ENCODE results near the gene NUP133.
"Not testable (repeated sequence)": the region's sequence is repeated elsewhere in the genome, so short reads cannot be mapped to it uniquely, and the experiment has no call there.

Gene NUP133

GRCh38 chr1:229418586-229418985, 89.6 kb downstream of the NUP133 start:
- H3K9ac ChIP-seq (ENCODE audit: low read length); H3K27ac ChIP-seq (ENCODE audit: low read depth, low read length); H3K4ac ChIP-seq (ENCODE audit: low read depth, low read length); DNase-seq; H4K8ac ChIP-seq (ENCODE audit: low read depth, low read length); H4K5ac ChIP-seq (ENCODE audit: low read length); H2BK15ac ChIP-seq (replicated peaks; ENCODE audit: low read depth); H3K56ac ChIP-seq (ENCODE audit: low read length); H3K79me2 ChIP-seq (ENCODE audit: control insufficient read depth, insufficient read depth, low read length); H2BK5ac ChIP-seq (ENCODE audit: low read length); H3K79me1 ChIP-seq (ENCODE audit: low read length); H3K4me1 ChIP-seq (ENCODE audit: control insufficient read depth, low read depth, low read length); H3K36me3 ChIP-seq (ENCODE audit: control insufficient read depth, insufficient read depth, low read length); H3K4me3 ChIP-seq (ENCODE audit: low read length); H3K27me3 ChIP-seq (ENCODE audit: insufficient read depth, low read length, poor library complexity); H3K18ac ChIP-seq (ENCODE audit: low read length); H3K4me2 ChIP-seq (ENCODE audit: low read length); H3K23ac ChIP-seq (ENCODE audit: low read length); H2AK5ac ChIP-seq (ENCODE audit: low read length); H2BK120ac ChIP-seq (ENCODE audit: low read depth, low read length): not testable (repeated sequence)
- no CpG with 5 or more reads among the region's 6 CpGs for WGBS (ENCODE audit: extremely low coverage, insufficient coverage, low lambda C conversion rate)

DNA sequence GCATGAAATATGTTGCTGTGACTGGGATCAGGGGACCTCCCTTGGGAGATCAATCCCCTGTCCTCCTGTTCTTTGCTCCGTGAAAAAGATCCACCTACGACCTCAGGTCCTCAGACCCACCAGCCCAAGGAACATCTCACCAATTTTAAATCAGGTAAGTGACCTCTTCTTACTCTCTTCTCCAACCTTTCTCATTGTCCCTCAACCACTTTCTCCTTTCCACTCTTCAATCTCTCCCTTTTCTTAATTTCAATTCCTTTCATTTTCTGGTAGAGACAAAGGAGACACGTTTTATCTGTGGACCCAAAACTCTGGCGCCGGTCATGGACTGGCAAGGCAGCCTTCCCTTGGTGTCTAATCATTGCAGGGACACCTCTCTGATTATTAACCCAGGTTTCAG, 95.3 kb downstream of the NUP133 start:
- H3K23ac ChIP-seq (ENCODE audit: low read length); H3K4me2 ChIP-seq (ENCODE audit: low read length); H3K79me1 ChIP-seq (ENCODE audit: low read length); H3K27ac ChIP-seq (ENCODE audit: low read depth, low read length); H2BK120ac ChIP-seq (ENCODE audit: low read depth, low read length); H2BK15ac ChIP-seq (replicated peaks; ENCODE audit: low read depth); H3K4me1 ChIP-seq (ENCODE audit: control insufficient read depth, low read depth, low read length); H4K5ac ChIP-seq (ENCODE audit: low read length); H3K79me2 ChIP-seq (ENCODE audit: control insufficient read depth, insufficient read depth, low read length); H4K8ac ChIP-seq (ENCODE audit: low read depth, low read length); H3K18ac ChIP-seq (ENCODE audit: low read length); H2BK5ac ChIP-seq (ENCODE audit: low read length); H3K4me3 ChIP-seq (ENCODE audit: low read length); H3K4ac ChIP-seq (ENCODE audit: low read depth, low read length); H3K56ac ChIP-seq (ENCODE audit: low read length); H3K9ac ChIP-seq (ENCODE audit: low read length); DNase-seq; H3K27me3 ChIP-seq (ENCODE audit: insufficient read depth, low read length, poor library complexity); H3K36me3 ChIP-seq (ENCODE audit: control insufficient read depth, insufficient read depth, low read length); H2AK5ac ChIP-seq (ENCODE audit: low read length): not testable (repeated sequence)
- WGBS (ENCODE audit: extremely low coverage, insufficient coverage, low lambda C conversion rate): no CpG with 5 or more reads among the region's 5 CpGs

DNA sequence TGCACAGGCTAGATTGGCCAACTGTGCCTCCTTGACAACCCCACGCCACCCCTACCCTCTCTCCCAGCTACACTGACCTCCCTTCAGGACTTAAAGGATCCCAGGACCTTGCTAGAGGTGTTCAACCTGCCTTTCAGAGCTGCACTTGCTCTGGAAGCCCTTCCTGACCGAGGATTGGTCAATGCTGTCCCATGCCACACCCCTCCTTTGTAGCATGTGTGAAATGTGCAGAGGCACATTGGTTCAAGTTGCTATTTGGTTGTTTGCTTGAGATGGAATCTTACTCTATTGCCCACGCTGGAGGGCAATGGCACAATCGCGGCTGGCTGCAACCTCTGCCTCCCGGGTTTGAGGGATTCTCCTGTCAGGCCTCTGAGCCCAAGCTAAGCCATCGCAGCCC, 96.1 kb downstream of the NUP133 start:
- Histone ChIP-seq H3K79me1 (ENCODE audit: low read length) (no peaks in the 10 kb centered on the region), H3K18ac (ENCODE audit: low read length) (no peak overlapping the region), H3K23ac (ENCODE audit: low read length) (no peak overlapping the region), H3K27me3 (ENCODE audit: insufficient read depth, low read length, poor library complexity) (peaks cover 2% of the 10 kb centered on the region), H3K4me1 (ENCODE audit: control insufficient read depth, low read depth, low read length) (peaks cover 8% of the 10 kb centered on the region), H3K79me2 (ENCODE audit: control insufficient read depth, insufficient read depth, low read length) (no peaks in the 10 kb centered on the region), H4K8ac (ENCODE audit: low read depth, low read length) (no peak overlapping the region), H2AK5ac (ENCODE audit: low read length) (no peak overlapping the region), H3K56ac (ENCODE audit: low read length) (no peak overlapping the region), H3K27ac (ENCODE audit: low read depth, low read length) (no peak overlapping the region), H3K4me2 (ENCODE audit: low read length) (no peak overlapping the region), H2BK120ac (ENCODE audit: low read depth, low read length) (no peak overlapping the region), H3K4ac (ENCODE audit: low read depth, low read length) (no peak overlapping the region), H3K36me3 (ENCODE audit: control insufficient read depth, insufficient read depth, low read length) (no peaks in the 10 kb centered on the region), H2BK5ac (ENCODE audit: low read length) (no peak overlapping the region), H3K4me3 (ENCODE audit: low read length) (no peak overlapping the region), H3K9ac (ENCODE audit: low read length) (no peak overlapping the region), H2BK15ac (replicated peaks; ENCODE audit: low read depth) (no peak overlapping the region), H4K5ac (ENCODE audit: low read length) (no peak overlapping the region)
- WGBS (ENCODE audit: extremely low coverage, insufficient coverage, low lambda C conversion rate): no CpG with 5 or more reads among the region's 7 CpGs
- no peak for DNase-seq

- Histone ChIP-seq H3K79me1 (ENCODE audit: low read length) (no peaks in the 10 kb centered on the region), H3K4ac (ENCODE audit: low read depth, low read length) (no peak overlapping the region), H3K18ac (ENCODE audit: low read length) (peak overlapping the region; percentile 3), H2BK120ac (ENCODE audit: low read depth, low read length) (no peak overlapping the region), H3K4me2 (ENCODE audit: low read length) (no peak overlapping the region), H3K27me3 (ENCODE audit: insufficient read depth, low read length, poor library complexity) (peaks cover 2% of the 10 kb centered on the region), H2BK5ac (ENCODE audit: low read length) (no peak overlapping the region), H3K79me2 (ENCODE audit: control insufficient read depth, insufficient read depth, low read length) (no peaks in the 10 kb centered on the region), H2BK15ac (replicated peaks; ENCODE audit: low read depth) (no peak overlapping the region), H3K56ac (ENCODE audit: low read length) (peak overlapping the region; percentile 51), H3K36me3 (ENCODE audit: control insufficient read depth, insufficient read depth, low read length) (no peaks in the 10 kb centered on the region), H2AK5ac (ENCODE audit: low read length) (no peak overlapping the region), H3K23ac (ENCODE audit: low read length) (no peak overlapping the region), H4K8ac (ENCODE audit: low read depth, low read length) (no peak overlapping the region), H3K27ac (ENCODE audit: low read depth, low read length) (no peak overlapping the region), H3K4me1 (ENCODE audit: control insufficient read depth, low read depth, low read length) (peaks cover 8% of the 10 kb centered on the region), H3K4me3 (ENCODE audit: low read length) (no peak overlapping the region), H4K5ac (ENCODE audit: low read length) (no peak overlapping the region), H3K9ac (ENCODE audit: low read length) (no peak overlapping the region)
- no CpG with 5 or more reads among the region's 11 CpGs for WGBS (ENCODE audit: extremely low coverage, insufficient coverage, low lambda C conversion rate)
- DNase-seq: no peak
These were observed 96.6 kb downstream of the NUP133 start for GRCh38 chr1:229411434-229412055.

GRCh38 chr1:229410692-229411433, 97.3 kb downstream of the NUP133 start:
- H2BK120ac ChIP-seq (ENCODE audit: low read depth, low read length): no peak overlapping the region
- no peak overlapping the region for H2BK5ac ChIP-seq (ENCODE audit: low read length)
- no peaks in the 10 kb centered on the region for H3K36me3 ChIP-seq (ENCODE audit: control insufficient read depth, insufficient read depth, low read length)
- H3K56ac ChIP-seq (ENCODE audit: low read length): no peak overlapping the region
- H4K8ac ChIP-seq (ENCODE audit: low read depth, low read length): no peak overlapping the region
- H3K79me2 ChIP-seq (ENCODE audit: control insufficient read depth, insufficient read depth, low read length): no peaks in the 10 kb centered on the region
- no peak overlapping the region for H2AK5ac ChIP-seq (ENCODE audit: low read length)
- WGBS (ENCODE audit: extremely low coverage, insufficient coverage, low lambda C conversion rate): no CpG with 5 or more reads among the region's 14 CpGs
- no peak overlapping the region for H3K9ac ChIP-seq (ENCODE audit: low read length)
- no peak overlapping the region for H3K4me2 ChIP-seq (ENCODE audit: low read length)
- H3K27ac ChIP-seq (ENCODE audit: low read depth, low read length): no peak overlapping the region
- no peak overlapping the region for H3K4ac ChIP-seq (ENCODE audit: low read depth, low read length)
- peaks cover 2% of the 10 kb centered on the region for H3K27me3 ChIP-seq (ENCODE audit: insufficient read depth, low read length, poor library complexity)
- H3K23ac ChIP-seq (ENCODE audit: low read length): no peak overlapping the region
- H4K5ac ChIP-seq (ENCODE audit: low read length): no peak overlapping the region
- no peak overlapping the region for H2BK15ac ChIP-seq (replicated peaks; ENCODE audit: low read depth)
- H3K79me1 ChIP-seq (ENCODE audit: low read length): no peaks in the 10 kb centered on the region
- H3K4me3 ChIP-seq (ENCODE audit: low read length): no peak overlapping the region
- DNase-seq: peak; percentile 72
- H3K4me1 ChIP-seq (ENCODE audit: control insufficient read depth, low read depth, low read length): peaks cover 8% of the 10 kb centered on the region
- no peak overlapping the region for H3K18ac ChIP-seq (ENCODE audit: low read length)

DNA sequence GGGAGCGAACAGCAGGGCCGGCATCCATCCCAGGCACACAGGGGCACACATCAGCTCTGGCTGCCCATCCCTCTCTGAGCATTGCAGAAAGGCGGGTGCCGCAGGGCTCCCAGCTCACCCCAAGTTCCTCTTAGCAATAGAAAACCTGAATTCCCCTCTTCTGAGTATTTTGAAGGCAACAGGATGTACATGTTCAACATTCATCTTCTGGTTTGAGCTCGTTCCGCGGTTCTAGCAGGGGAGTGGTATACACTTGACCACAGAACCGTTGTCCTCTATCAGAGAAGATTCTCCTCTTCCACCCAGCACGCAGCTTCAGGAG, 97.8 kb downstream of the NUP133 start:
- no peaks in the 10 kb centered on the region for H3K79me1 ChIP-seq (ENCODE audit: low read length)
- no peak overlapping the region for H3K27ac ChIP-seq (ENCODE audit: low read depth, low read length)

More for the DNA sequence above, 97.8 kb downstream of the NUP133 start:
- H3K4me3 ChIP-seq (ENCODE audit: low read length): no peak overlapping the region
- H4K5ac ChIP-seq (ENCODE audit: low read length): no peak overlapping the region
- WGBS (ENCODE audit: extremely low coverage, insufficient coverage, low lambda C conversion rate): no CpG with 5 or more reads among the region's 9 CpGs
- no peak overlapping the region for H3K4me2 ChIP-seq (ENCODE audit: low read length)
- H2BK5ac ChIP-seq (ENCODE audit: low read length): no peak overlapping the region
- peaks cover 8% of the 10 kb centered on the region for H3K4me1 ChIP-seq (ENCODE audit: control insufficient read depth, low read depth, low read length)
- no peak overlapping the region for H3K56ac ChIP-seq (ENCODE audit: low read length)
- H3K9ac ChIP-seq (ENCODE audit: low read length): no peak overlapping the region
- H3K36me3 ChIP-seq (ENCODE audit: control insufficient read depth, insufficient read depth, low read length): no peaks in the 10 kb centered on the region
- H3K79me2 ChIP-seq (ENCODE audit: control insufficient read depth, insufficient read depth, low read length): no peaks in the 10 kb centered on the region
- no peak overlapping the region for H3K4ac ChIP-seq (ENCODE audit: low read depth, low read length)
- H3K18ac ChIP-seq (ENCODE audit: low read length): no peak overlapping the region
- DNase-seq: no peak
- no peak overlapping the region for H2BK15ac ChIP-seq (replicated peaks; ENCODE audit: low read depth)
- H2BK120ac ChIP-seq (ENCODE audit: low read depth, low read length): no peak overlapping the region
- H4K8ac ChIP-seq (ENCODE audit: low read depth, low read length): no peak overlapping the region
- peaks cover 2% of the 10 kb centered on the region for H3K27me3 ChIP-seq (ENCODE audit: insufficient read depth, low read length, poor library complexity)
- H2AK5ac ChIP-seq (ENCODE audit: low read length): no peak overlapping the region
- H3K23ac ChIP-seq (ENCODE audit: low read length): no peak overlapping the region

All from mesendoderm (in vitro differentiated cells).